Common myeloid progenitor, CD34-positive (primary cell): ENCODE data around the gene LY6G6C.

Experiments
- CTCF ChIA-PET: fragments of 350-600 bp; sonication (Branson Sonifier 250); formaldehyde crosslinking; loops from one replicate; lab custom pipeline; 2021; ENCODE audit warnings: antibody characterized with exemption; lab: Charles Lee
- POLR2A ChIA-PET: fragments of 350-600 bp; sonication (Branson Sonifier 250); formaldehyde crosslinking; loops from one replicate; lab custom pipeline; 2021; ENCODE audit warnings: antibody characterized with exemption; lab: Charles Lee
- DNase-seq, 3 donors: peaks; one replicate each; pipeline versions ENCODE4 v3.0.0 to v3.0.0-alpha.2; 2013
- H3K27ac ChIP-seq, 2 experiments: 1 replicate in 1 of 2; 2 replicates in 1 of 2; pipeline ENCODE4 v1.7.0; 2013; ENCODE audit warnings: inconsistent platforms in 2 of 2, low read length in 2 of 2, mild to moderate bottlenecking in 2 of 2, low read depth in 1 of 2, moderate library complexity in 1 of 2; ENCODE audit not compliant: severe bottlenecking in 2 of 2, insufficient read depth in 1 of 2, poor library complexity in 1 of 2
- H3K27me3 ChIP-seq, 5 experiments: replicated peaks in 2 of 5; 1 replicate in 3 of 5; 2 replicates in 2 of 5; pipeline versions ENCODE4 v1.6.1 to v1.7.0; 2013; ENCODE audit warnings: low read length in 4 of 5, mild to moderate bottlenecking in 2 of 5, moderate library complexity in 2 of 5, inconsistent platforms in 1 of 5; ENCODE audit not compliant: insufficient read depth in 5 of 5, control insufficient read depth in 4 of 5
- H3K36me3 ChIP-seq, 4 experiments: 1 replicate in 2 of 4; 2 replicates in 2 of 4; pipeline versions ENCODE4 v1.6.1 to v1.7.0; 2013; ENCODE audit warnings: low read length in 3 of 4, control low read depth in 1 of 4, mild to moderate bottlenecking in 1 of 4; ENCODE audit not compliant: control insufficient read depth in 4 of 4, insufficient read depth in 4 of 4
- H3K4me1 ChIP-seq, 4 experiments: 1 replicate in 3 of 4; 2 replicates in 1 of 4; pipeline versions ENCODE4 v1.6.1 to v1.7.1; 2013; ENCODE audit warnings: low read length in 3 of 4, mild to moderate bottlenecking in 3 of 4, control low read depth in 1 of 4, inconsistent platforms in 1 of 4, moderate library complexity in 1 of 4; ENCODE audit not compliant: control insufficient read depth in 4 of 4, insufficient read depth in 4 of 4; ENCODE audit errors: control extremely low read depth in 1 of 4
- H3K4me3 ChIP-seq, 7 experiments: 1 replicate in 4 of 7; 2 replicates in 3 of 7; pipeline versions ENCODE4 v1.5.1 to v1.7.0; 2013; ENCODE audit warnings: mild to moderate bottlenecking in 7 of 7, low read length in 6 of 7, moderate library complexity in 6 of 7, inconsistent platforms in 2 of 7, low read depth in 2 of 7, control low read depth in 1 of 7; ENCODE audit not compliant: insufficient read depth in 4 of 7, control insufficient read depth in 1 of 7; ENCODE audit errors: extremely low read depth in 1 of 7
- H3K9me3 ChIP-seq, 5 experiments: 1 replicate in 4 of 5; 2 replicates in 1 of 5; pipeline versions ENCODE4 v1.6.1 to v1.7.1; 2013; ENCODE audit warnings: low read length in 4 of 5, mild to moderate bottlenecking in 2 of 5, inconsistent platforms in 1 of 5, low read depth in 1 of 5, moderate library complexity in 1 of 5; ENCODE audit not compliant: control insufficient read depth in 4 of 5, insufficient read depth in 2 of 5; ENCODE audit errors: control extremely low read depth in 1 of 5
- WGBS: methylation state at CpG from one replicate; pipeline ENCODE4 v1.1.5; 2013; ENCODE audit not compliant: insufficient coverage; 5-methylcytosine and 5-hydroxymethylcytosine counted together

Gene LY6G6C

DNA sequence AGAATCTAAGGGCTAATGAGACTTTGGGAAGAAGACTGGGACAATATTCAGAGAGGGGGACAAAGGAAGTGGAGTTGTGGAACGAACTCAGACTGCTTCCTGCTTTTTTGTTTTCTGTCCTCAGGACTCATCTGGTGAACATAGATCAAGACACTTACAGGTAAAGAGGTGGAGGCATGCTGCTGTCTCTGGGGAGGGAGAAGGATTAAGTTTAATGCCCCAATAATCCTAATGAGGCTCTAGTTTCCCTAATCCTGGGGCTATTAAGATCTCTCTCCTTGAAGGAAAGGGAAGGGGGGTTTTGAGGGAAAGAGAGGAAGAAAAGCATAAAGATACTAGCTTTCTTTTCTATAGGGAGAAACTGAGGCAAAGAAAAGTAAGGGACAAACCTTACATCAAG lies 22.9 kb upstream of the LY6G6C start:
- H3K36me3 ChIP-seq = peaks cover 8 to 52% (median 27%) of the 10 kb centered on the region in 4 experiments
- no peak for DNase-seq
- no peaks in the 10 kb centered on the region for H3K27me3 ChIP-seq
- WGBS = 80% methylated on average over 1 of the region's 1 CpG
- no peak overlapping the region for H3K4me3 ChIP-seq
- ChIA-PET CTCF (interaction anchor here (0.8 to 1.8 kb wide), 2 partner anchors 25 to 33 kb away, joined by 3 to 8 read pairs; no protein-coding TSS in a partner anchor), POLR2A (no interaction called here)
- no peaks in the 10 kb centered on the region for H3K9me3 ChIP-seq
- H3K27ac ChIP-seq = peak overlapping the region in 1 of 2 experiments; percentile 52
- H3K4me1 ChIP-seq = peaks cover 4 to 19% (median 9%) of the 10 kb centered on the region in 4 experiments

- H3K27ac ChIP-seq = peak overlapping the region in 1 of 2 experiments; percentile 52
- H3K36me3 ChIP-seq = peaks cover 6 to 44% (median 23%) of the 10 kb centered on the region in 4 experiments
- CTCF ChIA-PET = interaction anchor here (1.1 kb wide), 1 partner anchor 26 kb away, joined by 3 read pairs; no protein-coding TSS in a partner anchor
- no peak overlapping the region for H3K4me3 ChIP-seq
- no peaks in the 10 kb centered on the region for H3K27me3 ChIP-seq
- DNase-seq = no peak
- H3K9me3 ChIP-seq = no peaks in the 10 kb centered on the region
- POLR2A ChIA-PET = interaction anchor here (0.6 kb wide), 1 partner anchor 84 kb away, joined by 3 read pairs; no protein-coding TSS in a partner anchor
- peaks cover 15 to 33% (median 24%) of the 10 kb centered on the region in 4 experiments for H3K4me1 ChIP-seq
- WGBS = 100% methylated on average over 3 of the region's 3 CpGs
Measured at GRCh38 chr6:31742894-31743293, 21.3 kb upstream of the LY6G6C start.

DNA sequence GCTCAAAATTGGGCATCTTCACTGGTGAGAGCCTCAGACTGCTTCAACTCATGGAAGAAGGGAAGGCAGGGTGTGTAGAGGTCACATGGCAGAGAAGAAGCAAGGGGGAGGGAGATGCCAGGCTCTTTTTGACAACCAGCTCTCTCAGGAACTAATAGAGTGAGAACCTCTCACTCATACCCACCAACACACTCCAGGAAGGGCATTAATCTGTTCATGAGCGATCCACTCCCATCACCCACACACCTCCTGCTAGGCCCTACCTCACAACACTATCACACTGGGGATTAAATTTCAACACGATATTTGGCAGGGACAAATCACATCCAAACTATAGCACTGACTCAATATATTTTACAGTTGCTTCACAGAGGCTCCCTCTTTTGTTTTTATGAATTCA lies 20.3 kb upstream of the LY6G6C start:
- Histone ChIP-seq H3K27ac (peak overlapping the region in 1 of 2 experiments; percentile 52), H3K27me3 (no peaks in the 10 kb centered on the region), H3K9me3 (no peaks in the 10 kb centered on the region), H3K4me1 (peaks cover 15 to 42% (median 35%) of the 10 kb centered on the region in 4 experiments), H3K4me3 (no peak overlapping the region), H3K36me3 (peaks cover 6 to 34% (median 18%) of the 10 kb centered on the region in 4 experiments)
- CTCF ChIA-PET = interaction anchor here (0.9 to 19.7 kb wide), 7 partner anchors 10 to 89 kb away, joined by 3 to 268 read pairs (median 4); partner anchors contain the start of genes DDAH2 and SAPCD1
- no peak for DNase-seq
- POLR2A ChIA-PET = interaction anchor here (0.6 to 2.6 kb wide), 3 partner anchors 14 to 20 kb away, joined by 3 to 10 read pairs (median 3); no protein-coding TSS in a partner anchor
- 100% methylated on average over 1 of the region's 2 CpGs for WGBS

GRCh38 chr6:31740397-31741223 lies 19.1 kb upstream of the LY6G6C start:
- CTCF ChIA-PET = interaction anchor here (0.6 to 19.7 kb wide), 14 partner anchors 9 to 91 kb away, joined by 3 to 268 read pairs (median 4); partner anchors contain the start of genes DDAH2, LSM2, LY6G6C and MPIG6B
- Histone ChIP-seq H3K9me3 (no peaks in the 10 kb centered on the region), H3K27ac (peak overlapping the region; percentile 99), H3K36me3 (peaks cover 6 to 34% (median 18%) of the 10 kb centered on the region in 4 experiments), H3K4me1 (peaks cover 15 to 51% (median 40%) of the 10 kb centered on the region in 4 experiments), H3K4me3 (peak overlapping the region; percentile 68 to 100 (median 74)), H3K27me3 (no peaks in the 10 kb centered on the region)
- POLR2A ChIA-PET = interaction anchor here (0.9 to 4.0 kb wide), 8 partner anchors 9 to 87 kb away, joined by 3 to 53 read pairs (median 6); partner anchors contain the start of genes DDAH2, GPANK1, HSPA1B and MPIG6B
- DNase-seq = no peak
- 5% methylated on average over 25 of the region's 29 CpGs for WGBS

DNA sequence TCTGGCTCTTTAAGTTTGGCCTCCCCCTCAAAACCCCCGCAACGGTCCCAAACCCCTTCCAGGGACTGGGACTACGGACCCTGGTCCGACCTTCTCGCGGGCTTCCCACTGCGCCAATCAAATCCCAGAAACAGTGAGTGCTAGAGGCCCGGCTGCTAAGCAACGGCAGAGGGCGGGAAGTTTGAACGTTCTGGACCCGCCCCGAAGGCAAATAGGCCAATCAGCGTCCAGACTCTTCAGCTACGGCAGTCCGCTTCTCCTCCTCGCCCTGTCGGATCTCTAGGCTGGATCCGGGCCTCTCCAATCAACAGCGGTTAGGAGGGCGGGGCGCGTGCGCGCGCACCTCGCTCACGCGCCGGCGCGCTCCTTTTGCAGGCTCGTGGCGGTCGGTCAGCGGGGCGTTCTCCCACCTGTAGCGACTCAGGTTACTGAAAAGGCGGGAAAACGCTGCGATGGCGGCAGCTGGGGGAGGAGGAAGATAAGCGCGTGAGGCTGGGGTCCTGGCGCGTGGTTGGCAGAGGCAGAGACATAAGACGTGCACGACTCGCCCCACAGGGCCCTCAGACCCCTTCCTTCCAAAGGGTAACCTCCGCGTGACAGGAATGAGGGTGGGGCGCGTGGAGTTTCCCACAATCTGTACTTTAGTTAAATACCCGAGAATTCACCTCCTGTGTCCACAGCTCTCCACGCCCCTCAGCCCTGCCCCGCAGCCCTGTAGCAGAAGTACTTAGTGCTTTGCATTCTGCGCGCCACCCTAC lies 18.3 kb upstream of the LY6G6C start, which contains the start of gene MSH5:
Gene MSH5 (plus strand): TSS at position 367 of the 758 bp plus-strand sequence. CDS start 462 bp downstream, outside the sequence.
- Histone ChIP-seq H3K27ac (peak within 1 kb of the TSS; percentile 99), H3K4me1 (peaks cover 15 to 56% (median 44%) of the 10 kb centered on the region in 4 experiments)

More for the DNA sequence above, 18.3 kb upstream of the LY6G6C start, which contains the start of gene MSH5:
- H3K27me3 ChIP-seq = no peaks in the 10 kb centered on the region
- H3K9me3 ChIP-seq = no peaks in the 10 kb centered on the region
- peaks cover 2 to 28% (median 18%) of the 10 kb centered on the region in 4 experiments for H3K36me3 ChIP-seq
- DNase-seq = peak; percentile 96 to 98 (median 97)
- 0% methylated on average over 49 of the region's 58 CpGs for WGBS
- ChIA-PET POLR2A (interaction anchor here (0.5 to 4.0 kb wide), 11 partner anchors 8 to 219 kb away, joined by 3 to 53 read pairs (median 4); partner anchors contain the start of genes DDAH2, HSPA1B, LSM2 and MPIG6B), CTCF (interaction anchor here (0.7 to 19.7 kb wide), 12 partner anchors 11 to 124 kb away, joined by 3 to 268 read pairs (median 5); partner anchors contain the start of genes DDAH2, LSM2, LY6G6C and MPIG6B)
- H3K4me3 ChIP-seq = peak within 1 kb of the TSS; percentile 71 to 100 (median 75)
